WERI-Rb-1 (cell line): ENCODE data around the gene KSR1.

Experiments used
- DNase-seq: peaks from one replicate; pipeline ENCODE4 v3.0.0-alpha.2; 2020
- H3K27ac ChIP-seq: fragments of 250-450 bp; sonication (Bioruptor Pico); 2 replicates; pipeline ENCODE4 v1.5.1; 2020; ENCODE audit warnings: mild to moderate bottlenecking, moderate library complexity
- H3K27me3 ChIP-seq: fragments of 250-450 bp; sonication (Bioruptor Pico); 2 replicates; pipeline ENCODE4 v1.5.1; 2021; ENCODE audit warnings: mild to moderate bottlenecking, low read depth, moderate library complexity; ENCODE audit not compliant: insufficient read depth, severe bottlenecking
- H3K36me3 ChIP-seq: fragments of 250-450 bp; sonication (Bioruptor Pico); 2 replicates; pipeline ENCODE4 v1.5.1; 2020; ENCODE audit warnings: mild to moderate bottlenecking, moderate library complexity
- H3K4me3 ChIP-seq: 2 replicates; pipeline ENCODE4 v1.5.1; 2011; ENCODE audit warnings: low read depth, mild to moderate bottlenecking, control low read depth, low read length
- H3K9me3 ChIP-seq: fragments of 250-450 bp; sonication (Bioruptor Pico); 2 replicates; pipeline ENCODE4 v1.5.1; 2021; ENCODE audit warnings: mild to moderate bottlenecking, moderate library complexity; ENCODE audit not compliant: severe bottlenecking
- CTCF ChIP-seq: IDR thresholded peaks from 2 replicates; pipeline ENCODE4 v1.5.1; 2011; ENCODE audit warnings: low read depth, mild to moderate bottlenecking, control low read depth, inconsistent platforms, low read length

The KSR1 gene

GRCh38 chr17:27549251-27549893 lies 93.1 kb downstream of the KSR1 start:
- H3K27ac ChIP-seq, result no peak overlapping the region
- no peak for TF ChIP-seq CTCF
- no peaks in the 10 kb centered on the region for H3K27me3 ChIP-seq
- H3K4me3 ChIP-seq, result no peak overlapping the region
- DNase-seq, result no peak
- H3K36me3 ChIP-seq, result peaks cover 25% of the 10 kb centered on the region
- H3K9me3 ChIP-seq, result no peaks in the 10 kb centered on the region

- no peak for DNase-seq
- no peak for TF ChIP-seq CTCF
- peaks cover 30% of the 10 kb centered on the region for H3K36me3 ChIP-seq
Observed at GRCh38 chr17:27550291-27550930, 94.2 kb downstream of the KSR1 start.

GRCh38 chr17:27550974-27551505 lies 94.8 kb downstream of the KSR1 start:
- no peak overlapping the region for H3K27ac ChIP-seq
- DNase-seq, result no peak
- no peaks in the 10 kb centered on the region for H3K9me3 ChIP-seq
- H3K4me3 ChIP-seq, result no peak overlapping the region
- H3K36me3 ChIP-seq, result peaks cover 30% of the 10 kb centered on the region
- TF ChIP-seq CTCF, result no peak
- no peaks in the 10 kb centered on the region for H3K27me3 ChIP-seq

More at GRCh38 chr17:27550291-27550930, 94.2 kb downstream of the KSR1 start:
- Histone ChIP-seq H3K9me3 (no peaks in the 10 kb centered on the region), H3K4me3 (no peak overlapping the region), H3K27me3 (no peaks in the 10 kb centered on the region), H3K27ac (no peak overlapping the region)

- no peak for DNase-seq
- no peak overlapping the region for H3K4me3 ChIP-seq
- H3K27me3 ChIP-seq, result no peaks in the 10 kb centered on the region
- TF ChIP-seq CTCF, result no peak
- no peaks in the 10 kb centered on the region for H3K9me3 ChIP-seq
- peaks cover 30% of the 10 kb centered on the region for H3K36me3 ChIP-seq
- no peak overlapping the region for H3K27ac ChIP-seq
Observed at GRCh38 chr17:27551701-27552248, 95.5 kb downstream of the KSR1 start.

GRCh38 chr17:27552276-27552732 lies 96.1 kb downstream of the KSR1 start:
- no peak overlapping the region for H3K4me3 ChIP-seq
- H3K27ac ChIP-seq, result no peak overlapping the region
- no peaks in the 10 kb centered on the region for H3K9me3 ChIP-seq
- H3K36me3 ChIP-seq, result peaks cover 31% of the 10 kb centered on the region
- no peaks in the 10 kb centered on the region for H3K27me3 ChIP-seq
- TF ChIP-seq CTCF, result no peak
- DNase-seq, result no peak
